RWPE2 (cell line): Measurements from ENCODE around the gene ERP27.

Source experiments
- ATAC-seq: fragments of 200-7000 bp; cut with Tn5 transposase; 3 replicates; pipeline ENCODE4 v1.9.1; 2021; ENCODE audit warnings: low read depth
- DNase-seq: peaks from one replicate; pipeline ENCODE4 v3.0.0-alpha.2; 2020; ENCODE audit warnings: low spot score
- H3K27ac ChIP-seq: fragments of 450-650 bp; 2 replicates; pipeline ENCODE4 v1.5.1; 2017; ENCODE audit warnings: mild to moderate bottlenecking; ENCODE audit not compliant: poor library complexity, severe bottlenecking
- H3K27me3 ChIP-seq: fragments of 250-450 bp; sonication (Bioruptor Pico); 2 replicates; pipeline ENCODE4 v1.5.1; 2021; ENCODE audit warnings: mild to moderate bottlenecking, moderate library complexity; ENCODE audit not compliant: insufficient read depth, poor library complexity, severe bottlenecking
- H3K36me3 ChIP-seq: fragments of 250-450 bp; sonication (Bioruptor Pico); 2 replicates; pipeline ENCODE4 v1.5.1; 2020; ENCODE audit warnings: low read depth, mild to moderate bottlenecking, moderate library complexity
- H3K4me1 ChIP-seq: fragments of 250-450 bp; sonication (Bioruptor Pico); 2 replicates; pipeline ENCODE4 v1.5.1; 2021; ENCODE audit warnings: mild to moderate bottlenecking, moderate library complexity; ENCODE audit not compliant: insufficient read depth, poor library complexity, severe bottlenecking
- H3K4me3 ChIP-seq: fragments of 250-450 bp; sonication (Bioruptor Pico); 2 replicates; pipeline ENCODE4 v1.5.1; 2021; ENCODE audit warnings: mild to moderate bottlenecking, moderate library complexity; ENCODE audit not compliant: severe bottlenecking
- H3K9me3 ChIP-seq: fragments of 250-450 bp; sonication (Bioruptor Pico); 2 replicates; pipeline ENCODE4 v1.5.1; 2021; ENCODE audit warnings: mild to moderate bottlenecking, moderate library complexity; ENCODE audit not compliant: severe bottlenecking
- TF ChIP-seq, protein P1 (sequence below): fragments of 450-650 bp; IDR thresholded peaks from one replicate; pipeline ENCODE4 v1.5.1; 2017; ENCODE audit warnings: mild to moderate bottlenecking, moderate library complexity; ENCODE audit not compliant: poor library complexity, severe bottlenecking

Gene ERP27

GRCh38 chr12:14956024-14956891, 17.9 kb upstream of the ERP27 start:
- H3K27me3 ChIP-seq: no peaks in the 10 kb centered on the region
- DNase-seq (no peak), ATAC-seq (no peak)
- no peaks in the 10 kb centered on the region for H3K36me3 ChIP-seq
- no peak overlapping the region for H3K4me3 ChIP-seq
- no peaks in the 10 kb centered on the region for H3K9me3 ChIP-seq
- peaks cover 18% of the 10 kb centered on the region for H3K4me1 ChIP-seq
- H3K27ac ChIP-seq: no peak overlapping the region
- TF ChIP-seq, protein P1, sequence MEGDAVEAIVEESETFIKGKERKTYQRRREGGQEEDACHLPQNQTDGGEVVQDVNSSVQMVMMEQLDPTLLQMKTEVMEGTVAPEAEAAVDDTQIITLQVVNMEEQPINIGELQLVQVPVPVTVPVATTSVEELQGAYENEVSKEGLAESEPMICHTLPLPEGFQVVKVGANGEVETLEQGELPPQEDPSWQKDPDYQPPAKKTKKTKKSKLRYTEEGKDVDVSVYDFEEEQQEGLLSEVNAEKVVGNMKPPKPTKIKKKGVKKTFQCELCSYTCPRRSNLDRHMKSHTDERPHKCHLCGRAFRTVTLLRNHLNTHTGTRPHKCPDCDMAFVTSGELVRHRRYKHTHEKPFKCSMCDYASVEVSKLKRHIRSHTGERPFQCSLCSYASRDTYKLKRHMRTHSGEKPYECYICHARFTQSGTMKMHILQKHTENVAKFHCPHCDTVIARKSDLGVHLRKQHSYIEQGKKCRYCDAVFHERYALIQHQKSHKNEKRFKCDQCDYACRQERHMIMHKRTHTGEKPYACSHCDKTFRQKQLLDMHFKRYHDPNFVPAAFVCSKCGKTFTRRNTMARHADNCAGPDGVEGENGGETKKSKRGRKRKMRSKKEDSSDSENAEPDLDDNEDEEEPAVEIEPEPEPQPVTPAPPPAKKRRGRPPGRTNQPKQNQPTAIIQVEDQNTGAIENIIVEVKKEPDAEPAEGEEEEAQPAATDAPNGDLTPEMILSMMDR: no peak

DNA sequence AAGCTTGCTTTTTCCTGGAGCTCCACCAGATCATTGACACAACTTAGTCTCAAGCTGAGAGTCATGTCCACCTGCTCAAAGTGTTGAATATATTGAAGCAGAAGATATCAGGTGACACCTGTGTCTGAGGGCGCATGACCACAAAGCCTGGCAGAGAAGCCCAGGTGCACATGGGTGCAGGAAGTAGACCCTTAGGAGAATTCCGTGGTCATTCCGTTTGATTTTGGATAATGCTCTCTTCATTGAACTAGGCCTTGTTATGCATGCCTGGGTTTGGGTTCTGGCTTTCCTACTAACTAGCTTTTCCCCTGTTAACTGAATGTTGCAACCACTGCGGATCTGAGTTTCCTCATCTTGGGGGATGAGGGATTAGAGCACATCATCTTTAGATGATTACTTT, 15.9 kb upstream of the ERP27 start:
- no peak overlapping the region for H3K27ac ChIP-seq
- peaks cover 9% of the 10 kb centered on the region; the same call in 1 of the 2 replicates for H3K36me3 ChIP-seq

GRCh38 chr12:14953752-14954151, 15.4 kb upstream of the ERP27 start:
- H3K27ac ChIP-seq: no peak overlapping the region
- ATAC-seq: no peak
- H3K4me3 ChIP-seq: no peak overlapping the region
- no peaks in the 10 kb centered on the region for H3K9me3 ChIP-seq
- DNase-seq: no peak
- peaks cover 12% of the 10 kb centered on the region; the same call in 1 of the 2 replicates for H3K36me3 ChIP-seq
- TF ChIP-seq, protein P1: no peak
- peaks cover 21% of the 10 kb centered on the region for H3K4me1 ChIP-seq
- H3K27me3 ChIP-seq: no peaks in the 10 kb centered on the region

More for the DNA sequence above, 15.9 kb upstream of the ERP27 start:
- H3K4me1 ChIP-seq: peaks cover 21% of the 10 kb centered on the region
- H3K9me3 ChIP-seq: no peaks in the 10 kb centered on the region
- ATAC-seq (no peak), DNase-seq (no peak)
- TF ChIP-seq, protein P1: no peak
- no peak overlapping the region for H3K4me3 ChIP-seq
- no peaks in the 10 kb centered on the region for H3K27me3 ChIP-seq

- peaks cover 14% of the 10 kb centered on the region; the same call in 1 of the 2 replicates for H3K36me3 ChIP-seq
- H3K27me3 ChIP-seq: no peaks in the 10 kb centered on the region
- DNase-seq: no peak
- no peaks in the 10 kb centered on the region for H3K9me3 ChIP-seq
- peak overlapping the region; percentile 64 for H3K27ac ChIP-seq
- peaks cover 21% of the 10 kb centered on the region for H3K4me1 ChIP-seq
- TF ChIP-seq, protein P1: no peak
- H3K4me3 ChIP-seq: no peak overlapping the region
- ATAC-seq: peak; percentile 89
These were observed 14.1 kb upstream of the ERP27 start for GRCh38 chr12:14952299-14952921.
